ENCODE results near the gene CD200. TPM values are rescaled to one million over a fixed set of nuclear protein-coding genes. Genes with fewer than 3 reads are reported as not detected.

Gene CD200
- total and polyA plus RNA-seq, 8 donors = 6.6 to 58.0 (median 50.2) TPM

DNA sequence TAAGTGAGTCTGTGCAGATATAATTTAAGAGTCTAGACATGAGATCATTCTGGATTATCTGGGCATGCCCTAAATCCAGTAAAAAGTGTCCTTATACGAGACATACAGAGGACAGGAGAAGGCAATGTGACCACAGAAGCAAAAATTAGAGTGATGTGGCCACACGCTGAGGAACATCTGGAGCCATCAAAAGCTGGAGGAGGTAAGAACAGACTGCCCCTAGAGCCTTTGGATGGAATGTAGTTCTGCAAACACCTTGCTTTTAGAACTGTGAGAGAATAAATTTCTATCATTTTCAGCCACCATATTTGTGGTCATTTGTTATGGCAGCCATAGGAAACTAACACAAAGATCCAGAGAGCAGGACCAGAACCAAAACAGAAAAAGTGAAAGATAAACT is 41.0 kb downstream of the CD200 start:
- no peaks in the 10 kb centered on the region for H3K36me3 ChIP-seq
- ATAC-seq (no peak), DNase-seq (no peak)
- H3K9me3 ChIP-seq = no peaks in the 10 kb centered on the region
- intact Hi-C loops (cut with DNase I) = no loop called here
- no peak overlapping the region for H3K4me3 ChIP-seq
- TF ChIP-seq, protein P1, sequence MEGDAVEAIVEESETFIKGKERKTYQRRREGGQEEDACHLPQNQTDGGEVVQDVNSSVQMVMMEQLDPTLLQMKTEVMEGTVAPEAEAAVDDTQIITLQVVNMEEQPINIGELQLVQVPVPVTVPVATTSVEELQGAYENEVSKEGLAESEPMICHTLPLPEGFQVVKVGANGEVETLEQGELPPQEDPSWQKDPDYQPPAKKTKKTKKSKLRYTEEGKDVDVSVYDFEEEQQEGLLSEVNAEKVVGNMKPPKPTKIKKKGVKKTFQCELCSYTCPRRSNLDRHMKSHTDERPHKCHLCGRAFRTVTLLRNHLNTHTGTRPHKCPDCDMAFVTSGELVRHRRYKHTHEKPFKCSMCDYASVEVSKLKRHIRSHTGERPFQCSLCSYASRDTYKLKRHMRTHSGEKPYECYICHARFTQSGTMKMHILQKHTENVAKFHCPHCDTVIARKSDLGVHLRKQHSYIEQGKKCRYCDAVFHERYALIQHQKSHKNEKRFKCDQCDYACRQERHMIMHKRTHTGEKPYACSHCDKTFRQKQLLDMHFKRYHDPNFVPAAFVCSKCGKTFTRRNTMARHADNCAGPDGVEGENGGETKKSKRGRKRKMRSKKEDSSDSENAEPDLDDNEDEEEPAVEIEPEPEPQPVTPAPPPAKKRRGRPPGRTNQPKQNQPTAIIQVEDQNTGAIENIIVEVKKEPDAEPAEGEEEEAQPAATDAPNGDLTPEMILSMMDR (IDR thresholded peaks at IDR 0.05) = no peak
- H3K27me3 ChIP-seq = no peaks in the 10 kb centered on the region
- H3K4me1 ChIP-seq = peaks cover 0 to 40% of the 10 kb centered on the region in 2 donors
- peak overlapping the region in 1 of 2 donors; percentile 30 for H3K27ac ChIP-seq

DNA sequence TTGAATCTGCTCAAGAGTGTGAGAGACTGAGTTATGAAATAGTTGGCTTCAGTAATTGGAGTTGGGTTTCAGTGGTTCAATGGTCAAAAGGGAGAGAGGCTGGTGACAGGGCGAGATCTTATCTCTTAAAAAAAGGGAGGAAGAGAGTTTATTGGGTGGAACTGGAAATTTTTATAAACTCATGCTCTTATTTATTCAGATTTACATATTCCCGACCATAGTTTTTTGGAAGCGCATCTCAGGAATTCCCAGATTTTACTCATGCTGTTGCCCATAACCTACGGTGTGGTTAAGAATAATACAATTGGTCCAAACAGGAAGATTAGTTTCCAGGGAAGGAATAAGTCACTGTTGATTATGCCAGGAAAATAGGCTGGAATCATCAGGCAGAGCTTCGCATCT is 41.4 kb downstream of the CD200 start:
- peak overlapping the region in 1 of 2 donors; percentile 30 for H3K27ac ChIP-seq
- peaks cover 0 to 43% of the 10 kb centered on the region in 2 donors for H3K4me1 ChIP-seq
- no peaks in the 10 kb centered on the region for H3K9me3 ChIP-seq
- no peaks in the 10 kb centered on the region for H3K36me3 ChIP-seq
- intact Hi-C loops (cut with DNase I) = no loop called here
- TF ChIP-seq, protein P1 (IDR thresholded peaks at IDR 0.05) = no peak
- no peak overlapping the region for H3K4me3 ChIP-seq
- no peaks in the 10 kb centered on the region for H3K27me3 ChIP-seq
- DNase-seq (no peak), ATAC-seq (peak; percentile 8)

DNA sequence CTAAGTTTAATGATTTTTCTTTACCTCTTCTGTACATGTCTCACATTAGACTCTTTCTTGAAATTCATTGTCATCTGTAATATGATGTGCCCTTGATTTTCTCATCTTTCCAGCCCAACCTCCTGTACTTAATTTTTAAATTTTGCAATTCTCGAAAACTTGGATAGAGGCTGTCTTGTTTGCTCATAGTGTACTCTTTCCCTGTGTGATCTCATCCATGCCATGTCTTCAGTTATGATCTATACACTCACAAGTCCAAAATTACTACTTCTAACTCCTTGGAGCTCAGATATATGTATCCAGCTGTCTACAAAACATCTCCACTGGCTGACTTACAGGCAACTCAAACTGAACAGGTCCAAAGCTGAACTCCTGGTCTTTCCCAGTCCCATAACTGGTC is 42.2 kb downstream of the CD200 start:
- no peaks in the 10 kb centered on the region for H3K36me3 ChIP-seq
- intact Hi-C loops (cut with DNase I) = no loop called here
- no peak for ATAC-seq
- peaks cover 0 to 48% of the 10 kb centered on the region in 2 donors for H3K4me1 ChIP-seq
- H3K27me3 ChIP-seq = no peaks in the 10 kb centered on the region
- no peak for DNase-seq
- TF ChIP-seq, protein P1 (IDR thresholded peaks at IDR 0.05) = no peak
- no peaks in the 10 kb centered on the region for H3K9me3 ChIP-seq
- no peak overlapping the region for H3K4me3 ChIP-seq
- H3K27ac ChIP-seq = peak overlapping the region in 1 of 2 donors; percentile 77

DNA sequence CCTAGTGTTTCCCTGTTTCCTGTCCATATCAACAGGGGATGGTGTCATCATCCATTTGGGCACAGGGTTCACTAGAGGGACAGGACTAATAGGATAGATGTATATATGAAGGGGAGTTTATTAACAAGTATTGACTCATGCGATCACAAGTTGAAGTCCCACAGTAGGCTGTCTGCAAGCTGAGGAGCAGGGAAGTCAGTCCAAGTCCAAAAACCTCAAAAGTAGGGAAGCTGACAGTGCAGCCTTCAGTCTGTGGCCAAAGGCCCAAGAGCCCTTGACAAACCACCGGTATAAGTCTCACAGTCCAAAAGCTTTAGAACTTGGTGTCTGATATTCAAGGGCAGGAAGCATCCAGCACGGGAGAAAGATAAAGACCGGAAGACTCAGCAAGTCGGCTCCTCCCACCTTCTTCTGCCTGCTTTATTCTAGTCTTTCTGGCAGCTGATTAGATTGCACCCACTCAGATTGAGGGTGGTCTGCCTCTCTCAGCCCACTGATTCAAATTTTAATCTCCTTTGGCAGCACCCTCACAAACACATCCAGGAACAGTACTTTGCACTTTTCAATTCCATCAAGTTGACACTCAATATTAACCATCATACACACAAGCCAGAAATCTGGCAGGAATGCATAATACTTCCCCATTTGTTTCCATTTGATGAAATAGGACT is 43.4 kb downstream of the CD200 start:
- H3K27ac ChIP-seq = peak overlapping the region; percentile 8 to 77
- no peak overlapping the region for H3K4me3 ChIP-seq
- H3K9me3 ChIP-seq = no peaks in the 10 kb centered on the region
- no peaks in the 10 kb centered on the region for H3K27me3 ChIP-seq
- H3K36me3 ChIP-seq = no peaks in the 10 kb centered on the region
- intact Hi-C loops (cut with DNase I) = no loop called here
- peaks cover 0 to 48% of the 10 kb centered on the region in 2 donors for H3K4me1 ChIP-seq
- peak in 2 of 4 donors; percentile 46 to 68 for DNase-seq
- TF ChIP-seq, protein P1 (IDR thresholded peaks at IDR 0.05) = no peak
- ATAC-seq = no peak

DNA sequence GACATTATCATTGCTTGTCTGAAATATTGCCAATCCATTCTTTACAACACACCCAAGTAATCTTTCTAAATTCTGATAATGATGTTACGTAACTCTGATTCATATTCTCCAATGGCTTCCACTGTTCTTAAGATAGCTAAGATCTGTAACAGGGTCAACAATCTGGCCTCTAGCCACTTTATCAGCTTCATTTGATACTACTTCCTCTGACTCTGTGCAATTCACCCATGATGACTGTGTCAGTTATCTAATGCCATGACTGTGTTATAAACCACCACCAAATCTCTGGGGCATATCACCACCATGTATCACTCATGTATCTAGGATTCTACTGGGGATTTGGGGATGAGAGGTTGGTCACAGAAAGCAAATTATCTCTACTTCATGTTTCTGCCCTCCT is 44.0 kb downstream of the CD200 start:
- Histone ChIP-seq H3K9me3 (no peaks in the 10 kb centered on the region), H3K27ac (peak overlapping the region in 1 of 2 donors; percentile 77), H3K4me1 (peaks cover 0 to 48% of the 10 kb centered on the region in 2 donors), H3K36me3 (no peaks in the 10 kb centered on the region), H3K4me3 (no peak overlapping the region), H3K27me3 (no peaks in the 10 kb centered on the region)
- DNase-seq (no peak), ATAC-seq (peak; percentile 17)
- TF ChIP-seq, protein P1 (IDR thresholded peaks at IDR 0.05) = no peak
- intact Hi-C loops (cut with DNase I) = no loop called here
